SK-N-SH (cell line): ENCODE results near the gene RNU11. TPM values are rescaled to one million over a fixed set of nuclear protein-coding genes. Genes with fewer than 3 reads are reported as not detected.

ENCODE experiments used
- ELF1 ChIP-seq: IDR thresholded peaks from 2 replicates; pipeline ENCODE4 v1.4.0; 2012
- EZH2phosphoT487 ChIP-seq: fragments of 200-600 bp; sonication (generic); IDR thresholded peaks from 2 replicates; pipeline ENCODE4 v1.6.1; 2017; ENCODE audit warnings: low read depth, mixed run types, mild to moderate bottlenecking, antibody characterized with exemption, moderate library complexity, borderline replicate concordance
- FOSL2 ChIP-seq: IDR thresholded peaks from 2 replicates; pipeline ENCODE4 v1.4.0; 2012; ENCODE audit warnings: low read depth, mild to moderate bottlenecking, moderate library complexity, borderline replicate concordance
- FOXJ3 ChIP-seq: sonication (generic); formaldehyde crosslinking; IDR thresholded peaks from 2 replicates; pipeline ENCODE4 v1.5.1; 2020; ENCODE audit warnings: mild to moderate bottlenecking, missing genetic modification reagents
- GABPA ChIP-seq: IDR thresholded peaks from 2 replicates; pipeline ENCODE4 v1.4.0; 2012; ENCODE audit warnings: low read depth, mild to moderate bottlenecking
- GATA2 ChIP-seq: sonication (generic); formaldehyde crosslinking; IDR thresholded peaks from 2 replicates; pipeline ENCODE4 v1.5.0; 2020; ENCODE audit warnings: mild to moderate bottlenecking, missing genetic modification reagents
- MEF2A ChIP-seq: IDR thresholded peaks from 2 replicates; pipeline ENCODE4 v1.4.0; 2012; ENCODE audit warnings: low read depth, borderline replicate concordance
- MXI1 ChIP-seq: IDR thresholded peaks from 2 replicates; pipeline ENCODE4 v1.6.1; 2012; ENCODE audit warnings: mild to moderate bottlenecking, low read depth, low read length, improper control_type of control experiment
- NFIC ChIP-seq: IDR thresholded peaks from 2 replicates; pipeline ENCODE4 v1.4.0; 2012; ENCODE audit warnings: borderline replicate concordance
- POLR2AphosphoS5 ChIP-seq: IDR thresholded peaks from 2 replicates; pipeline ENCODE4 v1.6.1; 2012; ENCODE audit warnings: low read depth, low read length
- RFX5 ChIP-seq: IDR thresholded peaks from 2 replicates; pipeline ENCODE4 v1.6.1; 2012; ENCODE audit warnings: mild to moderate bottlenecking, improper control_type of control experiment, low read length
- SIN3A ChIP-seq: IDR thresholded peaks from 2 replicates; pipeline ENCODE4 v1.6.1; 2012; ENCODE audit warnings: low read depth, mild to moderate bottlenecking, low read length, moderate library complexity, borderline replicate concordance
- SMC3 ChIP-seq: IDR thresholded peaks from 2 replicates; pipeline ENCODE4 v1.6.1; 2012; ENCODE audit warnings: low read depth, low read length, improper control_type of control experiment
- TAF1 ChIP-seq: IDR thresholded peaks from 2 replicates; pipeline ENCODE4 v1.6.1; 2012; ENCODE audit warnings: low read depth, mild to moderate bottlenecking, low read length, moderate library complexity, borderline replicate concordance
- TCF12 ChIP-seq: IDR thresholded peaks from 2 replicates; pipeline ENCODE4 v1.4.0; 2012
- polyA plus RNA-seq, 3 experiments: library from polyadenylated mRNA; depleted of rRNA; stranded (reverse); fragments of >200 nt; gene quantifications; 2 replicates each; pipeline ENCODE4 v1.2.3, GENCODE V29; 2012
- TF ChIP-seq, protein P1 (sequence below): IDR thresholded peaks from 2 replicates; pipeline ENCODE4 v1.4.0; 2012; ENCODE audit warnings: low read depth, borderline replicate concordance
- TF ChIP-seq, protein P2 (sequence below): fragments of 150-350 bp; IDR thresholded peaks from 2 replicates; pipeline ENCODE4 v1.6.1; 2016; ENCODE audit warnings: mild to moderate bottlenecking, low read depth, low read length
- TF ChIP-seq, protein P3 (sequence below): IDR thresholded peaks from 2 replicates; pipeline ENCODE4; 2012
- TF ChIP-seq, protein P4 (sequence below): IDR thresholded peaks from 2 replicates; pipeline ENCODE4 v1.4.0; 2012; ENCODE audit warnings: low read depth, borderline replicate concordance

The RNU11 gene
- polyA plus RNA-seq, 1 of the 3 experiments (the other 2 are of a cell fraction) = not detected

DNA sequence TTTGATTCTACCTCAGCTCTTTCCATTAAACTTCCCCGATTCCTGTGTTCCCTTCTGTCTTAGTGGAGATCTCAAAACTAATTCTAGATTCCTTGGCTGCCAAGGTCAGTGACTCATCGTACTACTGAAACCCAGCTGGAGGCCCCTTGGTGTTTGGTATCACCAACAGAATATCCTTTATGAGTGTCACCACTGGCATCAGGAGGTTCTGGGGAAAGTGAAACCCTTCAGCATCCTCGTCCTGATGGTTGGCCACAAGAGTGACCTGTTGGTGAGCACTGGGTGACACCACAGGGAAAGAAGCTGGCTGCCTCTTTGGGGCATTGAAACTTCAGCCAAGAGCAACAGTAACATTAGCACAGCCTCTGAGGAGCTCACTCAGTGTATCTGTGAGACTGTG lies 46.7 kb upstream of the RNU11 start (continued):
- TF ChIP-seq GATA2 (CRISPR knock-in tag) (no peak), FOXJ3 (CRISPR knock-in tag) (no peak), NFIC (peak; percentile 79), RFX5 (no peak), EZH2phosphoT487 (no peak), MXI1 (no peak), GABPA (no peak), SIN3A (peak; percentile 81; the same call in 1 of the 2 replicates), FOSL2 (peak; percentile 95), ELF1 (no peak), POLR2AphosphoS5 (peak; percentile 53; the same call in 1 of the 2 replicates), TCF12 (peak; percentile 91), SMC3 (no peak), TAF1 (no peak), MEF2A (peak; percentile 27; the same call in 1 of the 2 replicates)
- TF ChIP-seq, protein P1, sequence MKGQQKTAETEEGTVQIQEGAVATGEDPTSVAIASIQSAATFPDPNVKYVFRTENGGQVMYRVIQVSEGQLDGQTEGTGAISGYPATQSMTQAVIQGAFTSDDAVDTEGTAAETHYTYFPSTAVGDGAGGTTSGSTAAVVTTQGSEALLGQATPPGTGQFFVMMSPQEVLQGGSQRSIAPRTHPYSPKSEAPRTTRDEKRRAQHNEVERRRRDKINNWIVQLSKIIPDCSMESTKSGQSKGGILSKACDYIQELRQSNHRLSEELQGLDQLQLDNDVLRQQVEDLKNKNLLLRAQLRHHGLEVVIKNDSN = no peak
- TF ChIP-seq, protein P2, sequence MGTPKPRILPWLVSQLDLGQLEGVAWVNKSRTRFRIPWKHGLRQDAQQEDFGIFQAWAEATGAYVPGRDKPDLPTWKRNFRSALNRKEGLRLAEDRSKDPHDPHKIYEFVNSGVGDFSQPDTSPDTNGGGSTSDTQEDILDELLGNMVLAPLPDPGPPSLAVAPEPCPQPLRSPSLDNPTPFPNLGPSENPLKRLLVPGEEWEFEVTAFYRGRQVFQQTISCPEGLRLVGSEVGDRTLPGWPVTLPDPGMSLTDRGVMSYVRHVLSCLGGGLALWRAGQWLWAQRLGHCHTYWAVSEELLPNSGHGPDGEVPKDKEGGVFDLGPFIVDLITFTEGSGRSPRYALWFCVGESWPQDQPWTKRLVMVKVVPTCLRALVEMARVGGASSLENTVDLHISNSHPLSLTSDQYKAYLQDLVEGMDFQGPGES = no peak
- TF ChIP-seq, protein P3, sequence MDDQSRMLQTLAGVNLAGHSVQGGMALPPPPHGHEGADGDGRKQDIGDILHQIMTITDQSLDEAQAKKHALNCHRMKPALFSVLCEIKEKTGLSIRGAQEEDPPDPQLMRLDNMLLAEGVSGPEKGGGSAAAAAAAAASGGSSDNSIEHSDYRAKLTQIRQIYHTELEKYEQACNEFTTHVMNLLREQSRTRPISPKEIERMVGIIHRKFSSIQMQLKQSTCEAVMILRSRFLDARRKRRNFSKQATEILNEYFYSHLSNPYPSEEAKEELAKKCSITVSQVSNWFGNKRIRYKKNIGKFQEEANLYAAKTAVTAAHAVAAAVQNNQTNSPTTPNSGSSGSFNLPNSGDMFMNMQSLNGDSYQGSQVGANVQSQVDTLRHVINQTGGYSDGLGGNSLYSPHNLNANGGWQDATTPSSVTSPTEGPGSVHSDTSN = peak; percentile 78
- TF ChIP-seq, protein P4, sequence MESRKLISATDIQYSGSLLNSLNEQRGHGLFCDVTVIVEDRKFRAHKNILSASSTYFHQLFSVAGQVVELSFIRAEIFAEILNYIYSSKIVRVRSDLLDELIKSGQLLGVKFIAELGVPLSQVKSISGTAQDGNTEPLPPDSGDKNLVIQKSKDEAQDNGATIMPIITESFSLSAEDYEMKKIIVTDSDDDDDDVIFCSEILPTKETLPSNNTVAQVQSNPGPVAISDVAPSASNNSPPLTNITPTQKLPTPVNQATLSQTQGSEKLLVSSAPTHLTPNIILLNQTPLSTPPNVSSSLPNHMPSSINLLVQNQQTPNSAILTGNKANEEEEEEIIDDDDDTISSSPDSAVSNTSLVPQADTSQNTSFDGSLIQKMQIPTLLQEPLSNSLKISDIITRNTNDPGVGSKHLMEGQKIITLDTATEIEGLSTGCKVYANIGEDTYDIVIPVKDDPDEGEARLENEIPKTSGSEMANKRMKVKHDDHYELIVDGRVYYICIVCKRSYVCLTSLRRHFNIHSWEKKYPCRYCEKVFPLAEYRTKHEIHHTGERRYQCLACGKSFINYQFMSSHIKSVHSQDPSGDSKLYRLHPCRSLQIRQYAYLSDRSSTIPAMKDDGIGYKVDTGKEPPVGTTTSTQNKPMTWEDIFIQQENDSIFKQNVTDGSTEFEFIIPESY = no peak
